GM10266 (cell line): ENCODE data around the gene WSCD2.
A peak's percentile ranks its signal among the peaks of the same experiment; 100 is the strongest.

Experiments
- DNase-seq: peaks from one replicate; pipeline ENCODE4 v3.0.0; 2012; ENCODE audit errors: extremely low spot score
- CTCF ChIP-seq: IDR thresholded peaks from 2 replicates; pipeline ENCODE4 v1.5.1; 2012; ENCODE audit warnings: mild to moderate bottlenecking, low read depth; ENCODE audit not compliant: control insufficient read depth, insufficient read depth; ENCODE audit errors: missing control alignments

WSCD2 gene

GRCh38 chr12:108099778-108100489 is 29.2 kb upstream of the WSCD2 start:
- no peak for DNase-seq
- no peak for TF ChIP-seq CTCF

GRCh38 chr12:108101605-108102175 is 27.4 kb upstream of the WSCD2 start:
- TF ChIP-seq CTCF = no peak
- DNase-seq = no peak

GRCh38 chr12:108102363-108102762 is 26.7 kb upstream of the WSCD2 start:
- peak; percentile 24 for DNase-seq
- no peak for TF ChIP-seq CTCF

- no peak for DNase-seq
- TF ChIP-seq CTCF = no peak
Measured at GRCh38 chr12:108103087-108103486, 26.0 kb upstream of the WSCD2 start.

- no peak for DNase-seq
- TF ChIP-seq CTCF = no peak
Measured at GRCh38 chr12:108103517-108103916, 25.6 kb upstream of the WSCD2 start.

GRCh38 chr12:108104657-108105056 is 24.4 kb upstream of the WSCD2 start:
- no peak for DNase-seq
- no peak for TF ChIP-seq CTCF

GRCh38 chr12:108106599-108106998 is 22.5 kb upstream of the WSCD2 start:
- DNase-seq = no peak
- TF ChIP-seq CTCF = no peak
